GM21786 (cell line): Measurements from ENCODE around the gene ACOXL.

Source experiments
- ATAC-seq: cut with Tn5 transposase; IDR thresholded peaks from one replicate; pipeline ENCODE4 v1.9.1; 2021; ENCODE audit not compliant: unreplicated experiment

The ACOXL gene

DNA sequence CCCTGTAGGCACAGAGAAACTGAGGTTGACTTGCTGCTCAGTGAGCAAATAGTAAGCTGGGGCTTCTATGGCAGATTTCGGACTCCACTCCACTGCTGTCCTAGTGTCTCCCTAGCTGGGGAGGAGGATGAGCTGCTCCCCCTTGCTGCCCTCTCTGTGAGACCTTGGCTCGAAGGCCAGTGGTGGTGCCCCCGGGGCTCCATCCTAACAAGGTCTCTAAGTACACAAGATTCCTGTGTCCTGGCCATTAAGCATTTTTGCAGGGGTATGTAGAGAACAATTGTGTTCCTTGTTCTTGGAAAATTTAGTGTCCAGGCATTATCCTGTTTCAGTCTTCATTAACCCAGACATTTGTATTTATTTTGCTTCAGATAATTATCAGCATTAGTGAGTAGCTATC lies 367.0 kb downstream of the ACOXL start:
- ATAC-seq, result no peak

DNA sequence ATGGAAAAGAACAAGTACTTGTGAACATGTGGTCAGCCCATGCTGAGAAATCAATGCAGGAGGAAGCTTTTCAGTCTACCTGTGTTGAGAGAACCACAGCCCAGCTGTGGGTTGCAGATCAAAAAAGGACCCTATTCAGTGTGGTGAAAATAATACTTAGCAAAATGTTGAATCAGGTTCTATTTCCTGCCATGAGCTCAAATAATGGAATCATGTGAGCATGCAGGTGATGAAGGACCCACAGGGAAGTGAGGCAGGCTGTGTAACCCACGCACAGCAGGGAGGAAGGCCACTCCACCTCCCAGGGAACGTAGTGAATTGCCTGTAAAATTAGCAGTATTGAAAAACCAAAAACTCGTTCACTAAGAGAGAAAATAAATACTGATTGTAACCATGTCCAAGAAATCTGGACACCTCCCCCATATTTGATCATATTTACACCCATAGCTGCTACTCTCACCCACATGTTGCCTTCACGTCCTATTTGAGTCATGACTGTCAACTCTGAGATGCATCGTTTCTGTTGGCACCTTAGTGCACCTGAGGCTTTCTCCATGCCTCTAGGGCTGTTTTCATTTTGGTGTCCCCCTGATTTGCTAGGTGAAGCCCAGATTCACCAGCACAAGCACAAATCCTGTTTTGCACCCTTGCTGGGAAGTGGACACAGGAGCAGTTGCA lies 367.9 kb downstream of the ACOXL start:
- ATAC-seq, result peak; percentile 21

DNA sequence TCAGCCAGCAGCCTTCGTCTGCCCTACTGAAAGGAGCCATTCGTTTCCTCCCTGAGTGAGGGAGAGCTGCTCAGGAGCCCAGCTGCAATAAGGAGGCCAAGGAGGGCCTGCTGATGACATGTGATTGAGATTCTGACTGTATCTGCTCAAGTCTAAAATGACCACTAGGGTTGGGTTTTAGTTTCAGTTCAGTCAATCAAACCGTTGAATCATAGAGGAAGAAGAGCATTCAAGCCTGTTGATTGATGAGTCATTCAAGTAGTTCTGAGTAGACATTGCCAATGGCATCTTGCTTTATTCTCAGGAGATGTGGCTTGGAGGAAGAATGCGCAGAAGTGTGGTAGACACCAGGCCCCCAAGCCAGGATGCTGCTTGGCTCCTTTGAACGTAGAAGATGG lies 368.4 kb downstream of the ACOXL start:
- ATAC-seq, result peak; percentile 89

DNA sequence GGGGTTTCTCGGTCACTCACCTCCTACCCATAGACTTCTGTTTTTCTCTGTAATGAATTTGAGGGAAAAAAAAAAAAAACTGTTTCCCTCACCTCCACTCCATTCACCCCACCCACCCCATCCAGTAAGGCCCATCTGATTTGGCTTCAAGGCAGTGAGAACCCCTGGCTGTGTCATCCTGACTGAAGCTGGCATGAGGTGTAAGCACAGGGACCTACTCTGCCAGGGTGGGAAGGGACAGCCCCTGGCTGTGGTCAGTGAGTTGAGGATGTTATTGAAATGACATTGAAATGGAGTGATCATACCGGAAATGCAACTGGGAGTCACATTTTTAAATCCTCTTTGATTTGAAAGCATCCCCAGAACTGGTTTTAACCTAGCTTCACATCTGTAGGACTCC lies 369.2 kb downstream of the ACOXL start:
- ATAC-seq, result no peak

DNA sequence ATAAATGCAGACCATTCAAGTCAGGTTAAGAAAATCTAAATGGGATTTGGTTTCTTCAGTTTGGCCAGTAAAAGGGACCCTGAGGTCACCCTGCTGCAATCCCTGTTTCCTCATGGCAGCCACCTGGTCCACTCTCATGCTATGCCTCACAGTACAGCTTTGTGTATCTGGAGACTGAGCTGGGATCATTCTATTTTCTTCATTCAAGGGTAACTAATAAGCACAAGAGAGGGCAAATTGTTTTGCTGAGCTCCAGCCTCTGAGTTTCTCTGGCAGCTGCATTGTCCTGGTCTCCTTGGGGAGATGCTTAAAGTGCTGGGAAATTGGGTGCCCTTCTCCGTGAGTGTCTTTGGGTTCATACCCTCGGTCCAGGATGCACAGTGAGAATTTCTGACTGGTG lies 369.8 kb downstream of the ACOXL start:
- no peak for ATAC-seq

DNA sequence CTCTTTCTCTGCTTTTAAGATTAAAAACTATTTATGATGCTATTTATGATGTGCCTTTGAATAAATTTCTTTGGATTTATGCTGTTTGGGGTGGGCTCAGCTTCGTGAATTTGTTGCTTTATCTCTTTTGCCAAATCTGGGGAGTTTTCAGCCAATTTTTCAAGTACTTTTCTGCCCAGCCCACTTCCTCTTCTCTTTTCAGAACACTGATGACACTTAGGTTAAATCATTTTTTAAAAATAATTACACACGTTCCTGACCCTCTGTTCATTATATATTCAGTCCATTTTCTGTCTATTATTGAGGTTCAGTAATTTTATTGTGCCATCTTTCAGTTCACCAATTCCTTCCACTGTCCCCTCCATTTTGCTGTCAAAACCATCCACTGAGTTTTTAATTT lies 373.6 kb downstream of the ACOXL start:
- no peak for ATAC-seq

DNA sequence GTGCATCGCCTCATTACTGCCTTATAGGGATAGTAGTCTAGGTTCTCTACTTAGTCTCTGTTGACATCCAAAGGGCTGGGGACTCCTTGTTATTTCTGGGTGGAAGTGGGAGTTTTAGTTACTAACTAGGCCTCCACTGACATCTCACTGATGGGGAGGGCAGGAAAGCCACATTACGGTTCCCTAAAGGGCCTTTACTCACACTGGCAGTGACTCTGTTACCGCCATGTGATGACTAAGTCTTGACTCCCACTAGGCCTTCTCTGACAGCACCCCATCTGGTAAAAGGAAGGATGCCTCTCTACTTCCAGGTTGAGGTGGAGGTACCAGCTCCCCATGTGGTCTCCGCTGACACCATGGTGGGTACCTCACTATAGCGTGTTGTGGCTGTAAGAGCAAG lies 374.3 kb downstream of the ACOXL start:
- no peak for ATAC-seq

DNA sequence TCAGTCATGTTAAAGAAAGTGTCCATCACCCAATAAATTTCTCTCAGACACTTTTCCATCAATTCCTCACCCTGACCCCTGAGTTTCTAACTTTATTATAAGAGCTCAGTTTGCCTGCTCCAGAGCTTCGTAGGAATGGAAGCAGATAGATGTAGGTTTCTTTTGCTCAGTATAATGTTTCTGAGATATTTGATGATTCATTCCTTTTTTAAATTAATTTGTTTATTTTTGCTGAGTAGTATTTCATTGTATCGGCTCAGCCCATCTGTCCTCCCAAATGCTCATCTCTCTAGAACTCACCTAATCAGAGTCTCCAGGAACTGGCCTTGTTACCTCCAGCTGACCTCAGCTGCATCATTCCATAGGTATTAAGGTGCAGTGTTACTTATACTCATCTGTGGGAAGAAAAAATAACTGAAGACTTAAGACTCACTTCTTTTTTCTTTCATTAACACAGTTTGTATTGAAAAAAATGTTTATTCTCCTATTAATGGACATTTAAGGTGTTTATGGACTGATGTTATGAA lies 376.4 kb downstream of the ACOXL start:
- ATAC-seq, result no peak

DNA sequence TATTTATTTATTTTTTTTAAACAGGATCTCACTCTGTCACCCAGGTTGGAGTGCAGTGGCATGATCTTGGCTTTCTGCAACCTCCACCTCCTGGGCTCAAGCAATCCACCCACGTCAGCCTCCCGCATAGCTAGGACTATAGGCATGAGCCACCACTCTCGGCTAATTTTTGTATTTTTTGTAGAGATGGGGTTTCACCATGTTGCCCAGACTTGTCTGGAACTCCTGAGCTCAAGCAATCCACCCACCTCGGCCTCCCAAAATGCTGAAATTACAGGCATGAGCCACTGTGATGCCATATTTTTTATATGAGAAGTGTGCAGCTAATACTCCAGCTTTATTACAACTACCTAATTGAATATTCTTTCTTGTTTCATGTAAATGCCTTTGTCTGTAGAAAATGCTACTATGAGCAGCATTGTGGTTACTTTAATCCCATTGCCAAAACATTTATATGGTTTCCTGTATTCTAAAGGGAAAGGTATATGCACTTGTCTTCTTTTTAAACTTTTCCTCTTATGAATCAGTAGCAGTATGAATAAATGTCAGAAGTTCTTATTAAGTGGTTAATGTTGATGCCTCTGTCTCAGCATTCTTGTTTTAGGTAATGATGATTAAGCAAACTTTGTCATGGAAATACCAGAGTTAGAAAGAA lies 378.9 kb downstream of the ACOXL start:
- no peak for ATAC-seq

DNA sequence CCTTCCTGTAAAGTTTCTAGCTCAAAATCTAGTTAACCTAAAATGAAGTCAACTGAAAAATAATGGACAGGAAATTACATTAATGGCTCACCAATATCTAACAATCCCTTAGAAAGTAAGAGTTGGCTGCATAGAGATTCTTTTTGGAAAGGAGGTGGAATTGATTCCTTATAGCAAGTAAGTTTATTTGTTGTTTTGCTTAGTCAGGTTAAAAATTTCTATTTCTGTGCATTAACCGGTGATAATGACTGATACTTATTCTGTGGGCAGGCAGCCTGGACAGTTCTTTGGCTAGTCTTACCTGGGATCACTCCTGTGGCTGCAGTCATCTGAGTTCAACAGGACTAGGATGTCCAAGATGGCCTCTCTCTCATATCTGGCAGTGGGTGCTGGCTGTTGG lies 381.5 kb downstream of the ACOXL start:
- no peak for ATAC-seq

DNA sequence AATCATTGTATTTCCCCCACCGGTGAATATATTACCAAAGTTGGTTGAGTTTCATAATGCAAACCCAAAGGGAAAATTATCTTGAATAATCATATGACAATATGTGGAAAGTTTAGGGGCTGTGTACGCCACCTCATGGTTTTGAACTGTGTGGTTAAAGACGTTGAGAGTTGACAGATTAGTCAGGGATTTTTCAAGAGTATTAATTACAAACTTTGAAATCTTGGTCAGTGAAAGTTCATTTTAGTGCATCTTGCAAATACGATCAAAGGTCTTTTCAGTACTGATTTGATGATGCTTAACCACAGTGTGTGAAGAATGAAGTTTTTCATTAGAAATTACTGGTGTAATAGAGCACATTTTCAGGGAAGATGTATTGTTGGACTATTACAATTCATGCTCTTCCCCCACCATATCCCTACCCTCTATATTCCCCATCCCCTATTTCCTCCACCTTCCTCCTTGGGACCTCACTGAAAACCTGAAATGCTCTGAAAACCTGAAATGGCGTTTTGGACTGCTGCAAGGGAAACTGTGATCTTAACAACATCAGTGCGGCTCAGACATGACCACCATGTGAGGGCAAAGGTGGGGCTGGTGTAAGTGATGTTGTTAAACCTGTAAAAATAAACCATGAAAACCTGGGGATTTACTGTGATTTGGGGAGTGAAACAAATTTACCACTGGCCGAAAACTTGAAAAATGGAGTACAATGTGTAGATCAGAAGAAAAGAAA lies 383.8 kb downstream of the ACOXL start:
- ATAC-seq, result peak; percentile 39

DNA sequence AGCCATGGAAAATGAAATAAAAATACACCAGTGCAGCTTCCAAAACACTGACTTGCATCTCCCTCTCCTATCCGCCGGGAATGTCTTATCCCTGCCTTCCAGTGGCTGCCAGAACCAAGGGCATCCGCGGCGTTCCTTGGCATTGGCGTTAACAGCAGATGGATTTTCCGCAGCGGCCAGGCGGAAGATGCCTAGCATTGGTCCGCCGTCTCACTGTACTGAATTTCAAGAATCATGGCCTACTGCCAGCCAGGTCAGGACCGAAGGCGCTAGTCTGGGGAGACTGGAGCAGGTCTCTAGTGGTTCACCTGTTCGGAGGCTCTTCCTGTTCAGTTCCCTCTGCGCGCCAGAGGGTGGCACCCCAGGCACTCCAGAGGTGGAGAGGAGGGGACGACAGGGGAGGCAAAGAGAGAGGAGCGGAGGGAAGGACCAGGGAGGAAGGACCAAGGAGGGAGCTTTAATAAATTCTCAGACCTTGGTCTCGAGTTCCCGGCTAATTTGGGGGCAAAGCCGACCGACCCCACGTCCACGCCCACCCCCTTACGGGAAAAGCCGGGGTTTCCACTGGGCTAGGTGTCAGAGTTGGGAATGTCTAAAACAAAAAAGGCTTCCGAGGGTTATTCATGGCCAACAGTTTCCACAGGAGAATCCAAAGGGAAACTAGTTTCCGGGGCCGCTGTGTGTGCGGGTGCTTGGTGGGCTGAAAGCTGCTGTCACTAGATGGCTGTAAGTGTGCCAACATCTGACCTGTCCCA lies 384.6 kb downstream of the ACOXL start:
- ATAC-seq, result no peak

DNA sequence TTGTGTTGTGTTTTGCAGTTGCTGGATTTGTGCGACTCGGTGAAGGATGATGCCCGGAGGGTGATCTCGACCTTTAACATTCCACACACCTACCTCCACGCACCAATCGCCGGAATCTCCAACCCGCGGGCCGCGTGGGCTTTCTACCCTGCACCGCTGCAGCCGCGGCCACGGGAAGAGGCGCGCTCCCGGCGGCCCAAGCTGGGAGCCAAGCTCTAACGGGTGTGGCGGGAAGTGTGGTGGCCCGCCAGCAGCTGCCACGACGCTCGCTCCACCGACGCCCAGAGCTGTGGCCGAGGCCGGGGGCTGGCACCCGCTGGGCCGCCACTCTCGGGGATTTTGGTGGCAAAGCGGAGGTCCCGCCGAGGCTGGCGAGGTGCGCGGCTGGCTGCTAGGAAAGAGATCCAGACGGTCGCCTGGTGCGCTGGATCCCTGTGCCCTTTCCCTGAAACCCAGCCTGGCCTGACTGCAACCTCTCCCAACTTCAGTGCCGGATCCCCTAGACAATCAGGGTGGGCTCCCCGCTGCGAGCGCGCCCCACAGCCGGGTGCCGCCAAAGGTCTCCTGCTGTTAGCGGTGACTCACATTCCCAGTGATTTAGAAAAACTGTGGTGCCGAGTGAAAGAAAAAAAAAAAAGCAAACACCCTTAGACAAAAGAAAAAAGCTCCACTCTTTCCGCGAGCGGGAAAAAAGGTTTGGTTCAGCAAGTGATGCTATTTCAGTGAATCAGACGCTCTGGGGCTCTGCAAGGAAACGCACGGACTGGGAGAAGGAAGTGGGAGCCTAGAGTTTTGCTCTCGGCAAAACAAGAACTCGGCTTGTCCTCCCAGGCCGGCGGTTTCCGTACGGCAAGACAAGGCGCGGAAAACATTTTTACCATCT lies 385.5 kb downstream of the ACOXL start:
- ATAC-seq, result no peak

DNA sequence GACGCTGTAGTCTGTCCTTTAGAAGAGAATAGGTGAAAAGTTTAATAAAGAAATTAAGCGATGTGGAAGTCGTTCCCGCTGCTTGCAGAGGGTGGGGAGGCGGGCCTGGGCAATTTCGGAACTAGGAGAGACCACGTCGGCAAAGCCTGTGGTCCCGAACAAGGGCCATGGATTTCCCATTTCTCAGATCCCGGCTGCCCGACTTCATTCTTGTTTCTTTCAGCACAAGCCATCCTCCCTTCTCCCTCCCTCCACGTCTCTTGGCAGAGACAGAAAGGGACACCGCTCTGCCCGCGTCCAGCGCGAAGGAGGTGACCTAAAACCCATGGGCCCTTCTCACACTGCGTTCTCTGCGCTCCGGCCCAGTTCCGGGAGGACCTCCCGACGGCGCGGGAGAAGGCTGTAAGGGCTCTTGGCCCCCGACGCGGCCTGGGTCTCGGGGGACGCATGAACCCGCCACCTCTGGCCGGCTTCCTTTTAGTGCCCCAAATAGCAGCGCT lies 386.2 kb downstream of the ACOXL start:
- ATAC-seq, result no peak

DNA sequence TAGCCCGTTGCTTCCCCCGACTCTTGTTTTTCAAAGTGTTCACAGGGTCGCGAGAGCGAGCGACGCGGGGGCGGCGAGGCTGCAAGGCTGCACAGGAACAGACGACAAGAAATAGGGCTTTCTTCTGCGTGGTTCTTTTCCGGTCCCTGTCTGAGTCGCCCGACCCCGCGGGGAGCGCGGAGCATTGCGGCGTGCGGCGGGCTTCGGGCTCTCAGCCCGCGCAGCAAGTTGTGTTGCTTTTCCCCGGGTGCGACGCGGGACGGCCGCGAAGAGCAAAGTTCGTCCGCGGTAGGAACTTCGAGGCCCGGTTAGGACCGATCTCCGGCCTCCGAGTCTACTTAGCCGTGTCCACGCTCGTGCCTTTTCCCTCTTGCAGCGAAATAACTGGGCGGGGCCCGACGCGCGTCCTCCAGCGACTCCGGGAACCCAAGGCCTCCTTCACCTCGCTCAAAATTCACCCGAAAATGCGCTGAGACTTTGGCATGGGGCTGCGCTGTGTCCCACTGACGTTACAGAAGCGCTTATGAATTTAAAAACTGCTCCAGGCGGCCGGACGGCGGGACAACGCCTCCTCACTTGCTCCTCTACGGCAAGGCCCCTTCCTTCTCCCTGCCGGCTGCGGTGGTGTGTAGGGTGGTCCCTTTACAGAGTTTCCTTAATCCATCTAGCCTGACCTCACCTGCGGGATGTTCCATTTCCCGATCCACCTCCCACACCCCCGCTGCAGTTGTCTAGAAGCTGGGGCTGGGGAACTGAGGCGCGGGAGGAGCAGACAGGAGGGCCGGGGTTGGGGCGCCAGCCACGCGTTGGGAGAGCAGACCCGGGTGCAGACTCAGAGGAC lies 386.8 kb downstream of the ACOXL start:
- ATAC-seq, result no peak

DNA sequence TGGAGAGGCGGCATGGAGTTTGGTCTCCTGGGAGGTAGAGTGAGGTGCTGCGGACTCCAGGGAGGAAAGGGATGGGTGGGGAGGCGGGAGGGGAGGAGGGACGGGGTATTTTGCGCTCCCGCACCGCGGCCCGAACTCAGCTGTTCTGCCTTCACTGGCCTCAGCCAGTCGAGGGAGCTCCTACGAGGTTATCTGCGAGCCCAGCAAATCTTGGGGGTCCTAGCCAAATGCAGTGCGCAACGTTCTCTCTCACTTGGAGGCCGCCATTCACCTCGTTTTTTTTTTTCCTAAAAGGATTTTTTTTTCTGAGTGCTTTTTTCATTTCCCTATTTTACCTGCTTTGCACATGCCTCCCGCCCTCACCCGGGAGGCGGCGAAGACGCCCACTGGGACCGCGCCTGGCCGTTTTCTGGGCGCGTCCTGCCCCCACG lies 387.5 kb downstream of the ACOXL start:
- no peak for ATAC-seq

DNA sequence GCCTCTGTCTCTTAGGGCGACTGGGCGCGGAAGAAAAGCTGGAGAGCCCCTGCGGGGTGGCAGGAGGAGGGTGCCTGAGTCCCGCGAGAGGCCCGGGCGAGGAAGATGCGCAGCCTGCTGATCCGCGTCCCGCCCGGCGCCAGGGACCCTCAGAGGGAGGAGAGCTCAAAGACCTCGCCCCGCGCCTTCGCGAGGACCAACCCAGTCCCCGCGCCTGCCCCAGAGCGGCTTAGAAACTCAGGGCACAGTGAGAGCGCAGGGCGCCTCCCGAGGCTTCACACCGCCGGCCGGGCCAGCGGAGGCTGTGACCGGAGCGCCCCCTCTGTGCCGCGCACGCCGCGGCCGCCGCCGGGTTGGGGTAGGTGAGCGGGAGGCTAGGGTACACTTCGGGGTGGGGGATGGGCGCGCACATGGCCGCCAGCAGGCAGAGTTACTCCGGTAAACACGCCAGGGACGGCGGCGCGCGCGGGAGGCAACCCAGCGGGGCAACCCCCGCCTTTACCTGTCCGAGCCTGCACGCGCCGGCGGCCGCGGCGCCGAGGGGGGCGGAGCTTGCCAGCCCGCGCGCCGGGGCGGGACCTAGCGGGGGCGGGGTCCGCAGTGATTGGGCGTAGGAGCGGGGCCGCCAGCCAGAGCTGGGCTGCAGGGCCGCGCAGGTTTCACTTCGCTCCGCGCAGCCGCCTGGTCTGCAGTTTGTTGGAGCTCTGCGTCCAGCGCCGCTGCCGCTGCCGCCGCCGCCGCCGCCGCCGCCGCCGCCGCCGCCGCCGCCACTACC lies 388.1 kb downstream of the ACOXL start, which contains the start of gene BCL2L11:
Gene BCL2L11, plus strand, starts transcription at position 662 of the 775 bp plus-strand sequence. CDS start 2,832 bp downstream, outside the sequence.
- peak; percentile 54 for ATAC-seq
